NCI-H748 (cell line): ENCODE measurements around the gene HHIPL1.
"Not testable (repeated sequence)": the region's sequence is repeated elsewhere in the genome, so short reads cannot be mapped to it uniquely, and the experiment has no call there.

Experiments
- DNase-seq: peaks from one replicate; lab custom pipeline; 2025; ENCODE audit not compliant: unreplicated experiment; lab: John Stamatoyannopoulos, UW

Gene HHIPL1

GRCh38 chr14:99632410-99633035, 12.4 kb upstream of the HHIPL1 start:
- DNase-seq, result no peak

- no peak for DNase-seq
These were observed 11.8 kb upstream of the HHIPL1 start for GRCh38 chr14:99633141-99633540.

- DNase-seq, result no peak
These were observed 11.0 kb upstream of the HHIPL1 start for GRCh38 chr14:99633918-99634317.

- DNase-seq, result no peak
These were observed 10.5 kb upstream of the HHIPL1 start for GRCh38 chr14:99634443-99634842.

GRCh38 chr14:99635116-99635515, 9.8 kb upstream of the HHIPL1 start:
- no peak for DNase-seq

GRCh38 chr14:99636487-99636886, 8.4 kb upstream of the HHIPL1 start:
- DNase-seq, result no peak

GRCh38 chr14:99637624-99638023, 7.3 kb upstream of the HHIPL1 start:
- no peak for DNase-seq

GRCh38 chr14:99642771-99643170, 2.2 kb upstream of the HHIPL1 start:
- DNase-seq, result not testable (repeated sequence)

- DNase-seq, result no peak
These were observed 1.6 kb upstream of the HHIPL1 start for GRCh38 chr14:99643343-99643742.

GRCh38 chr14:99644035-99644587, 818 bp upstream of the HHIPL1 start:
- no peak for DNase-seq

- DNase-seq, result peak; percentile 17
These were observed 896 bp downstream of the HHIPL1 start for GRCh38 chr14:99645545-99646505.

GRCh38 chr14:99647411-99647810, 2.5 kb downstream of the HHIPL1 start:
- DNase-seq, result no peak

GRCh38 chr14:99648027-99648784, 3.3 kb downstream of the HHIPL1 start:
- no peak for DNase-seq

GRCh38 chr14:99649219-99649618, 4.3 kb downstream of the HHIPL1 start:
- DNase-seq, result no peak

GRCh38 chr14:99649643-99650042, 4.7 kb downstream of the HHIPL1 start:
- DNase-seq, result peak; percentile 24

GRCh38 chr14:99650189-99650588, 5.3 kb downstream of the HHIPL1 start:
- DNase-seq, result no peak

GRCh38 chr14:99651953-99652746, 7.2 kb downstream of the HHIPL1 start:
- no peak for DNase-seq

GRCh38 chr14:99654235-99654985, 9.5 kb downstream of the HHIPL1 start:
- DNase-seq, result no peak

GRCh38 chr14:99655521-99655920, 10.6 kb downstream of the HHIPL1 start:
- DNase-seq, result no peak

- DNase-seq, result no peak
These were observed 11.2 kb downstream of the HHIPL1 start for GRCh38 chr14:99656171-99656570.
